Endothelial cell of umbilical vein (primary cell): ENCODE results near the gene APMAP.

Source experiments
- CTCF ChIP-seq, 2 donors: IDR thresholded peaks; 1 replicate in 1 of 2; 2 replicates in 1 of 2; pipeline ENCODE4 v1.5.1; 2011; ENCODE audit warnings: low read length in 2 of 2, mild to moderate bottlenecking in 2 of 2, moderate library complexity in 2 of 2, control low read depth in 1 of 2, inconsistent platforms in 1 of 2, low read depth in 1 of 2; ENCODE audit not compliant: insufficient read depth in 1 of 2; ENCODE audit errors: extremely low read depth in 1 of 2
- EZH2 ChIP-seq: IDR thresholded peaks from 2 replicates; pipeline ENCODE4 v1.6.1; 2012; ENCODE audit warnings: borderline replicate concordance, low read depth, mild to moderate bottlenecking, moderate library complexity, low read length, inconsistent platforms; ENCODE audit not compliant: severe bottlenecking
- FOS ChIP-seq: IDR thresholded peaks from 2 replicates; pipeline ENCODE4 v1.6.1; 2011; ENCODE audit warnings: mild to moderate bottlenecking, low read length, moderate library complexity, borderline replicate concordance; ENCODE audit not compliant: insufficient read depth
- JUN ChIP-seq: IDR thresholded peaks from 2 replicates; pipeline ENCODE4 v1.6.1; 2011; ENCODE audit warnings: borderline replicate concordance, low read depth; ENCODE audit not compliant: insufficient read length, insufficient read depth
- MAX ChIP-seq: IDR thresholded peaks from 2 replicates; pipeline ENCODE4 v1.6.1; 2011; ENCODE audit not compliant: insufficient read depth, insufficient read length
- POLR2A ChIP-seq: IDR thresholded peaks from 2 replicates; pipeline ENCODE4 v1.6.1; 2012; ENCODE audit warnings: low read depth, mild to moderate bottlenecking, control low read depth, low read length
- POLR2AphosphoS5 ChIP-seq: IDR thresholded peaks from 2 replicates; pipeline ENCODE4 v1.6.1; 2012; ENCODE audit warnings: low read depth, mild to moderate bottlenecking, control low read depth, low read length, moderate library complexity; ENCODE audit not compliant: insufficient read depth

GRCh38 chr20:25041813-25042530 lies 49.4 kb upstream of the APMAP start:
- no peak for TF ChIP-seq EZH2
- no peak for TF ChIP-seq CTCF (IDR thresholded peaks at IDR 0.05; ENCODE audit: extremely low read depth in 1 of 2, insufficient read depth in 1 of 2, low read depth in 1 of 2, low read length in 2 of 2)
- TF ChIP-seq POLR2A = no peak
- TF ChIP-seq MAX = no peak
- no peak for TF ChIP-seq POLR2AphosphoS5
- no peak for TF ChIP-seq FOS
- TF ChIP-seq JUN = no peak
